HG02981 (cell line): ENCODE measurements around the gene ABCA13.

ENCODE experiments used
- ATAC-seq: cut with Tn5 transposase; IDR thresholded peaks from one replicate; pipeline ENCODE4 v1.9.1; 2021; ENCODE audit warnings: mild to moderate bottlenecking, moderate library complexity; ENCODE audit not compliant: unreplicated experiment

The ABCA13 gene

DNA sequence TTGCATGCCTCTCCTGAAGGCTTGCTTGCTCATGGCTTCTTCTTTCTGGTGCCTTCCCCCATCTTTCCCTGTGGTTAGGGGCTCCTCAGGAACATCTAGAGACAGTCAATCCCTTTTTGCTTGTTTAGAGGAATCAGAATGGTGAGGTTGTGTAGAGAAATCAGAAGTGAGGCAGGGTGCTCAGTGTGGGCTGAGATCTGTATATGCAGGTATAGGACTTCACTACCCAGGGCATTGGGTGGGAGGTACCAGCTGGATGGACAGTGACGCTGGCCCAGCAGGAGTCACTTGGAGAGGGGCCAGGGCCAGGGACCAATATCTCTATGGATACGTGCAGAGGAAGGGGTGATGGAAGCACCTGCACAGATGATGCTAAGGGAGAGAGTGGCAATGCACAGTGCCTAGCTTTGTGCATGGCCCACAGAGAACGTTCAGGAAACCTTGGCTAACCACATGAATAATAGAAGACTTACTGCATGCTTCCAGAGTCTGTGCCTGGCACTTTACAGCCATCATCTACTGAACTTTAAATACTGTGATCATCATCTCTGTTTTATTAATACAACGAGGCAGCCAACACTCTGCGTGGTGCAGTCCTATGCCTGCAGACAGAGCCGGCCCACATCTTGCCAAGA is 255.2 kb downstream of the ABCA13 start:
- ATAC-seq = no peak

DNA sequence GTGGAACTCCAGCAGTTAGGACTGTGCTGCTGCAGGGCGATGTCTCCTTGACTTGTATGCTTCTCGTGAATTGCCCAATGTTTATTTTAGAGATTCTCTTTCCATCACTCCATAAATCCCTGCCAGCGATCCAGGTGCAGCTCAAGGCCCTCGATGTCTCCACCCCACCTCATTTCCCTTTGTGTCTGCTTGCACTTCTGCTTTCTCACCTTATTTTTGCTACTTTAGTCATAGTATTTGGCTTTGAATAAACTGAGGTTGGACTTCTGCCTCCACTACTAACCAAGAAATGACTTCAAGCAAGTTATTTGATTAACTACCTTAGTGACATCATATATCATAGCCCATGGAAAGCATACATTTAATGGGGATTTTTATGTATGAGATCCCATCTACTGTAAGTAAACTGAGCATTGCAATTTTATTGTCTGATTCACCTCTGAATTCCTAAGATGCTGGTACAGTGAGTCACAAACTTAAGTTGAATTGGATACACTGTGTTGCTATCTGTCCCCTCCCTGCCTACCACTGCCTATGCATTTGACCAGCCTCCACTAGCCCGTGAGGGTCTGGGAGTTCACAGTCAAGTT is 255.8 kb downstream of the ABCA13 start:
- no peak for ATAC-seq

DNA sequence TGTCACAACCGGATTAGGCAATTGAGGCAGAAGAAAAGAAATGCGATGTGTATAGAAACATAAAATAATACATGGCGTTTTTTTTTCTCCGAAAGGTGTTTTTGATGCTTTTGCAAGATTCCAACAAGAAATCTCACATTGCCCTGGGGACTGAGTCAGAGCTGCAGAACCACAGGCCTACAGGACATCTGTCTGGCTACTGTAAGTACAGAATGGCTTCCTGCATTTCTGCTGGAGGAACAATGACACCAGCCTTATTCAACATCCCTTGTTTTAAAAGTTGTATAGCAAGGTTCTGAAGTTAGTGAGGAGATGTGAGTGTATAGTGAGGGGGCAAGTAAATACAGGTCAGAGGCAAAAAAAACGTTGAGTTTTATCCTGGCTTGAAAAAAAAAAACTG is 256.4 kb downstream of the ABCA13 start:
- ATAC-seq = no peak

DNA sequence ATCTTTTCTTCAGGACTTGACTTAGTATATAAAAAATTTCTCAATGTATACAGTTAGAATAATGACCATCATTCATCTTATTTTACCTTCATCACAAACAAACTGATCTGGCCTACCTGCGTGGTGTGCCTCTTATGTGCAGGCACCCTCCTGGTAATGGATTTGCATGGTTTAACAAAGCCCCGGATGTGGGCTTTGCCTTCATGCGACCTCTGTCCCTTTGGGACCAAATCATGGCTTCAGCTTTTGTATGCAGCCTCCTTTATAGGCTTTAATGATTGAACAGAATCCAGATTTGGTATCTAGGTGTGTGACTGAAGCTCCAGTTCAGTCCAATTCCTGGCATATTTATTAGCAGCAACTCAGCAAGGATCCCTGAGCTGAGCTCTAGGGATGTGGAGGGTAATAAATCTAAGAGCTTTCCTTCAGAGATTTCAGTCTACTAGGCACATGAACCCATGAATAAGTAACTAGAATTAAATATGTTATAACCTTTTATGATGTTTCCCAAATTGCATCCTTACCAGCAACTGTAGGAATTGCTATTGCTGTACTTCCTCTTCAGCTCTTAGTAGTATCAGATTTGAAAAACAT is 256.9 kb downstream of the ABCA13 start:
- ATAC-seq = no peak

DNA sequence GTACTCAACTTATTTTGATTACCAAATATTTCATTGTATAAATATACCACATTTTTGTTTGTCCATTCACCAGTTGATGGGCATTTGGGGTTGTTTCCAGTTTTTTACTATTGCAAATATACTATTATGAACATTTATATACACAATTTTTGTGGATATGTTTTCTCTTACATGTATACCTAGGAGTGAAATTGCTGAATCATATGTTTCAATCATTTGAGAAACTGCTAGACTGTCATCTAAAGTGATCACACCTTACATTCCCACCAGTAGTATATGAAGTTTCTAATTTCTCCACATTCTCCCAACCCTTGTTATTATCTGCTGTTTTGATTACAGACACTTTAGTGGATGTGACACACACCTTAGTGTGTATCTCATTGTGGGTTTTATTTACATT is 257.9 kb downstream of the ABCA13 start:
- no peak for ATAC-seq

DNA sequence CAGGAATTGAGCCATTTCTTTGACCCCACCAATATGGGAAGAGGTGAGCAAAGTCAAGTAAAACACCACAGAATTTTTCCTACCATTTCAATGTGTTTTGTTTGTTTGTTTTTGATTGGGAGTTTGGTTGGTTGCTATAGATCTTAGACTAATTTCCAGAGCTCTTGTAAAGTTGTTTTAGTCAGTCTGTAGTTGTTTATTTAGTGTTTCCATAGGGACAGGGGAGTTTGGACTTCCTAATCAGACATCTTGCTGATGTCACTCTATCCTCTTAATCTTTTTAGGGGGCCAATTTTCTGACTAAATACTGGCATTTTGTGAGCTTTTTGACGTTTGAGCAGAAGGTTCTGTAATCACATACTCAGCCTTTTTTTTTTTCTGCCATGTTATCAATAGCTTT is 266.9 kb downstream of the ABCA13 start:
- ATAC-seq = no peak

DNA sequence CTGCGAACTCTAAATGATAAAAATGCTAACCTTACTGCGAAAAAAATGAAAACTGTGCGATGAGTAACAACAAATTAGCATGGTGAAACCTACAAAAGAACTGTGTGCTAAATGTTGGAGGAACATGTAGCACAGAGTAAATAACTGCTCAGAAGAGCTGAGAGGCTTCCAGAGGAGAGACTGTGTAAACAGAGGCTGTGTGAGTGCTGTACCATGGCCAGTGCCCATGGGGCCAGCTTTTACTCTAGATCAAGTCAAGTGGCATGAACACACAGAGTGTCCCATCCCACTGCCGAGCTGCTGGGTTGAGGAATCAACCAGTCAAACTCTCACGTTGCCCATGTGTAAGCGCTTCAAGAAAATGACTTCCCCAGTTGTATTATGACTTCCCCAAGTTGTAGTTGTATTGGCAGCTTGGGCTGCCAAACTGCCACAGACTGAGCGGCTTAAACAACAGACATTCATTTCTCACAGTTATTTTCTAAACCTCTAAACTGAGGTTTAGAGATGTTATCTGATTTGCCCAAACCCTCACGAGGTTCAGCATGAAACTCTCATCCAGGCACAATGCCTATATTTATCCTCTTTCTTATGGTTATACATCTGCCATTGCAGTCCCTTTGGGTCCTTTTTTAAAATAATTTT is 270.7 kb downstream of the ABCA13 start:
- no peak for ATAC-seq

DNA sequence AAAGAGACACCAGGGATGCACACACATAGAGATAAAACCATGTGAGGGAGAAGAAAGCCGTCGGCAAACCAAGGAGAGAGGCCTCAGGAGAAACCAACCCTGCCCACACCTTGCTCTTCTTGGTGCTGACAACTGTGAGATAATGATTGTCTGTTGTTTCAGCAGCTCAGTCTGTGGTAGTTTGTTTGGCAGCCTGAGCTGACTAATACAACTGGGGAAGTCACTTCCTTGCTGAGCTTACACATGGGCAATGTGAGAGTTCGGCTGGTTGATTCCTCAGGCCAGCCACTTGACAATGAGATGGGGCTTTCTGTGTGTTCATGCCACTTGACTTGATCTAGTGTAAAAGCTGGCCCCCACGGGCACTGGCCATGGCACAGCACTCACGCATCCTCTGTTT is 271.8 kb downstream of the ABCA13 start:
- ATAC-seq = no peak

DNA sequence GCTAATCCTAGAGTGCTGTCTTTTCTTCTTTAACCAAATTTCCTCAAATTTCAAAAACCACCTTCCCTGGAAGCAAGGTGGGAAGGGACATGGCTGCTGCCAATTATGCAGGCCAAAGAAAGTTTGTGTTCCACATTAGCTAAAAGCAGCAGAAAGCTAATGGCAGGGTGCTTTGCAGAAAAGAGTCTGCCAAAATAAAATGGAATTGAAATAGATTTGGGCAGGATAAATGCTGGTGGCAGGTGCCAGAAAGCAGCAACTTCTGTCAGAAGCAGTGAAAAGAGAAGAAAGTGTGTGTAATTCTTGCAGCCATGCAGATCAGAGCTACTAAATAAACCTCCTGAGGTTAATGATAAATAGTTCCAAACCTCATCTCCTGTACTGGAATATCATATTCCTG is 275.5 kb downstream of the ABCA13 start:
- no peak for ATAC-seq

DNA sequence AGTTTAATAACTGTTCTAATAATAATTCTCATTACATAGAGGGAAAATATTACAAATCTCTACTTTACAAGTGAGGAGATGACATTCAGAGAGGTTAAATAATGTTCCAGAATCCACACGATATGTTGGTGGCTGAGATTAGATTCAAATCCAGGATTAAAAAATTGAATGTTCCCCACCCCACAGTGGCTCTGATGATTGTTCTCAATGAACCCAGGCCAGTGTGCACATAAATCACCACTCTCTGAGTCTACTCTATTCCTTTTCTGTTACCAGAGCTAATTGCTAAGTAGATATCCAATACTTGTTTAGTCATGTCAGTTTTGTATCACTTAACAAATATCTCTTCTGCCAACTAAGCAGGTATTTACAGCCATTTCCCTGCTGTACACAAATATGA is 281.0 kb downstream of the ABCA13 start:
- ATAC-seq = no peak

DNA sequence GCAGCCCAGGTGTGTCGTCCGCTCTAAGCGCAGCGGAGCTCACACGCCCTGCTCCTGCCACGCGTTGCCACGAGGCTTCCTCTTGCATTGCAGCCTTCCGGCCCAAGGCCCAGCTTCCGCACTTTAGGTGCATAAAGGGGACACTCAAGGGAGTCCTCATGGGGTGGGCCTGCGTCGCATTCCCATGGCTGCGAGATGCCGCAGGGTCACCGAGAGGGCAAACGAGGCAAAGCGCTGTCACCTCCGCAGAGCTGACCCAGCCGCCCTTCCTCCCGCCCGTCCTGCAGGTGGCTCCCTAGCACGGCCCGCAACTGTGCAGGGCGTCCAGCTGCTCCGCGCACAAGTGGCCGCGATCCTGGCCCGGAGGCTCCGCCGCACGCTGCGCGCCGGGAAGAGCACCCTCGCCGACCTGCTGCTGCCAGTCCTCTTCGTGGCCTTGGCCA is 283.5 kb downstream of the ABCA13 start:
- no peak for ATAC-seq

DNA sequence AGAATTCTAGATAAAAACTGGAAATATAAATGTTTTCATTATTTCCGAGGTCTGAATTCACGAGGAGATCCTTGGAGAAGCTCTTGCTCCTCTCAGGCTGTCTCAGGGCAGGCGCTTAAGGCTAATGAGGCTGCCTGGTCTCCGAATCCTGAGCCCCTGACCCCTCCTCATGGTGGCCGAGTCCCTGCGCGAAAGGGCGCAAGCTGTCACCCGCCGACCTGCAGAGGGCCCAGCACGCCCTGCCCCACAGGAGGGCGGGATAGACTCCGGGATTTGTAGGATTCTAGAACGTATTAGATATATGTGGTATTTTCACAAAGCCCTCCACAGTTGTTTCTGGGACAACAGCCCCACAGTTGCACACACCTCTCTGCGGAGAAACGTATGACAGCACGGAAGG is 284.1 kb downstream of the ABCA13 start:
- no peak for ATAC-seq

DNA sequence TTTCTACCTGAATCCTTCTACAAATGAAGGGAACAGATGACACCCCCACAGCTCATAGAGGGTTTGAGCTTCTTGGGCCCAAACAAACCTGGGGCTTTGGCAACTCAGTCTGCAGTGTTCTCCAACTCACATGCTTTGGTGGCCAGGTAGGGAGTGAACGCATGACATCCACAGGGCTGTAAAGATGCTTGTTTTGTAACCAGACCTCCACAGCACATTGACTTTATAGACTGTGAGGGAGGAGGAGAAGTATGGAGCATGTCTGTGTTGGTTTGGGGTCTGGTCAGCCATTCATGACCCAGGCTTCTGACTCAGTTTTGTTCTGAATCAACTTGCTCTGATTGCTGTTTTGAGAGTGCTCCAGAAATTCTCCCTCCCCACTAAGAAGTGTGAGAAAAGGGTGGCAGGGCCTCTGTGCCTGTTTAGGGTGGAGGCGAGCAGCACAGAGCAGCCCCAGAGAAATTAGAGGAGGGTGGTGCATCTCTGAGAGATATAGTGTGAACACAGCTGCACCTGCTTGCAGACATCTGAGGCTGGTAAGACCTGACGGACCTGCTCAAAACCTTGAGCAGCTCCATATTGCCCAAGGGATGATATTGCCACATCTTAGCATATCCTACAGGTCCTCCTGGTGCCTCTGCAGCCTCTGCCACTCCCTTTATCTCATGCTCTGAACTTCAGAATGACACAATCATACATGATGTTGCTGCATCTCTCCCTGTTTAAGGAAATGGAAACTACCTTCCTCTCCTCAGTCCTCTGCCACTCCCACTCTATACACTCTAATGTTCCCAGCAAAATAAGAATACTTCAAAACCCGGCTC is 287.7 kb downstream of the ABCA13 start:
- no peak for ATAC-seq

DNA sequence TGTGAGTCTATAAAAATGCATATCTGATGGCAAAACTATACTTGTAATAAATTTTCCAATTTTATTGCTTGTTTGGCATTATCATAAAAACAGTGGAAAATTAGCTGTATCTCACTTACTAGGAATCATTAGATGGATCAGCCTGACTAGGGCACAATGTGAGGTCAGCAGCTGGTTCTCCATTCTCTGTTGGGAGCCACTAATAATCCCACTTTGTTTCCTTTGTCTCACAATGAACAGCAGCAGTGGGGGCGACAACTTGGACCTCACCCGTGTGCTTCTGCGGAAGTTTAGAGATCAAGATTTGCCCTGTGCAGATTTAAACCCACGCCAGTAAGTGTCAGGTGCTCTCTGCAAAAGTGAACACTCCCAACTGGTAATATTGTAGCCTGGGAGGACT is 295.5 kb downstream of the ABCA13 start:
- ATAC-seq = no peak

DNA sequence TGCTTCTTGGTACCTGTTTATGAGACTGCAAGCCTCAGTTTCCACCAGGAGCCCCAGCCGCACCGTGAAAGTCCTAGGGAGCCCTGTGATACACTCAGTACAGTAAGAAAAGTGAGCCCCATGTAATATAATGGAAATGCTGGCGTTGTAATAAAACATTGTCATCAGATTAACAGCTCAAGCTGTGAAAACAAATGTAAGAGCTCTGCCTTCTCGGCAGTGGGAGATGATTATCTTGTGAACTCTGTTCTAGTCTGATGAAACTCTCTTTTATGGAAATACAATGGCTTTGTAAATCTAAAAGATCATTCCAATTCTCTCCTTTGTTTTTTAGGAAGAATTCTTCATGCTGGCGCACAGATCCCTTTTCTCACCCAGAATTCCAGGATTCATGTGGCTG is 299.9 kb downstream of the ABCA13 start:
- ATAC-seq = no peak

DNA sequence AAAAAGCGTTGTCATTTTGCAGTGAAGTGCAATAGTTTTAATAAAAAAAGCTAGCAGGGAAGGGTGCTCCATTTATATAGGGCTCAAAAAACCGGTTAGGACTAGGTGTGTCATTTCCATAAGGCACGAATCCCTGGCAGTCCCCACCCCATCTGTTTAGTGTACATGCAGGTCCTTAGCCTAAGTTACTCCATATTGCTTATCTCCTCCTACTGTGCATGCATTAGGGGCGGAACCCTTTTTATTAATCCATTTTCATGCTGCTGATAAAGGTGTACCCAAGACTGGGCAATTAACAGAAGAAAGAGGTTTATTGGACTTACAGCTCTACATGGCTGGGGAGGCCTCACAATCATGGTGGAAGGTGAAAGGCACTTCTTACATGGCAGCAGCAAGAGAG is 301.4 kb downstream of the ABCA13 start:
- ATAC-seq = no peak

DNA sequence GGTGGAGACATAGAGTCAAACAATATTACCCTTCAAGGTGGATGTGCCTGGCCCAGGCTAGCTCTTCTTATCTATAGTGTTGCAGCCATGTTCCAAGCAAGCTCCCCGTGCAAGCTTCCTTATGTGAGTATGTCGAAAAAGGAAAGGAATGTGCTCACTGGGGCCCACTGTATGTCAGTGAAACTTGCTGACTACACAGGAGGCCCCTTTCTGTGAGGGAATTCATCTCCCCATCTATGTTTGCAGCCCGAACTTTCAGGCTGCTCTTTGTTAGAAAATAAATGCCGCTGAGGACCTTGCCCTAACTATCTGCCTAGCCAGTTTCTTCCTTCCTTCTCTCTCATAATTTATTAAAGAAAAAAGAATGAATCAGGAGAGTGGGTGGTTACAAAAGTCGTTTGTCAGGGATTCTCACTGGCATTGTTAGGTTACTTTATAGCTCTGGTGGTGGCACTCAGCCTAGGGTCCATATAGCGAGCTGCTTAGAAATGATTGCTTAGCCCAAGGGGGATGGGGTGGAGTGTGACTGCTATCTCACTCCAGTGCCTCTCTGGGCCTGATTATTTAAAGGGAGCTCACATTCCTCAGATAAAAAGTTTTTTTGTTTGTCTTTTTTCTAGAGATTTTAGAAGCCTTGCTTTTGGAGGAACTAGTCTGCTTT is 302.1 kb downstream of the ABCA13 start:
- ATAC-seq = no peak

DNA sequence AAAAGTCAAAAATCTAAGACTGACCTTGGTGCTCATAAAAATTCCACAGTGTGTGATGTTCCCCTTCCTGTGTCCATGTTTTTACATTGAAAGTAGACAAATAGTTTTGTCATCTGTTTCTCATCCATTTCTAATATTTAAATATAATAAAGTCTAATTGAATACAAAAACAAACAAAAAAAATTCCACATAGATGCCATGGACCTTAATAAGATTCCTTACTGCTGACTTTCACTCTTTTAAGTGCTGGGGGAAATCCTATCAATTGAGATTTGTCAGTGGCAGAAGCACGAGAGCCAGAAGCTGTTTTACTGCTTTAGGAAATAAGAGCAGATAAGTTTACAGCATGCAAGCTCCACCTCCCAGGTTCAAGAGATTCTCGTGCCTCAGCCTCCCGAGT is 310.0 kb downstream of the ABCA13 start:
- ATAC-seq = no peak

DNA sequence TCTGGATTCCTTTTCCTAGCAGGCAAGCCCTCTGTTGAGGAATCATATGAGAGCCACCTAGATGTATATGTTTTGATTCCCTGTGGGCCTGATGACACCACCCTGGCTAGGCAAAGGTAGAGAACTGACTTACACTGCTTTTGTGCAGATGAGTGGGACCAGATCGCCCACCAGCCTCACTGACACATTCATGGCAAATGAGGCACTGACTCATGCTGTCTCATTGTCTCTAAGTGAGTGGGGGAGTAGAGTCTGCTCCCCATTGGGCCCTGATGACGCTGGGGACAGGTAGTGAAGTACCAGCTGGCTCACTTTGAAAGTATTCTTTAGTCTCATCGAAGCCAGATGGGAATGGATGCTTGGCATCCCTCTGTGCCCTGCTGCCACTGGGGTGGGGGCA is 326.3 kb downstream of the ABCA13 start:
- no peak for ATAC-seq

DNA sequence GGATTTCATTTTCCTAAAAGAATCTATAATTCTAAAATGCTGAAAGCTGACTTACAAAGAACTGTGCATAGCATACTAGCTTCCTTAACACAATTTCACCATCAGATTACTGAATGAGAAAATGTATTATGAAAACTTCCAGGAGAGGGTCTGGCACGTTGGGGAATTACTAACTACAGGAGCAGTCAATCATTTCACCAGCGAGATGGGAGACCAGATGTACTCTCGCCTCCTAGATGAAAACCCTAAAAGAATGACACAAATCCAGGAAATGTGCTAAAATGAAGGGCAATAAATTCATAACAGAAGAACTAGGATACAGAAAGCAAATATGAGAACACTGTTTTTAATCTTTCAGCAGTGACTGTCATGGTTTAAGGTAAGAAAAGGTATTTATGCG is 330.8 kb downstream of the ABCA13 start:
- ATAC-seq = no peak

DNA sequence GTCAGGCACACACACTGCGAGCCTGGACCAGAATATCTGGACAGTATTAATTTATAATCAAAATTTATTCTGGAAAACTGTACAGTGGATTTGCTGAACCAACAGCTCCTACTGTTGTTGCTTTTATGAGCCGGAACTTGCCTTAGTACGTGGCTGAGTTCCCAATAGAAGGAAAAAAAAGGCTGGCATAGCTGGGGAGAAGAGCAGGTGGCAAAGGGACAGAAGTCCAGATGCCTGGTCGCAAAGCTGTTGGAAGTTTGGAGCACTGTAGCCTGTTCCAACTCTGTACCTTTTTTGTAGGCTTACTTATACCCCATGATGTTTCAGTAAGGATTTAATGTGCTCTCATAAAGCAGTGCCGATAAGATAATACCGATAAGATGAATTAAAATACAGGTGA is 333.8 kb downstream of the ABCA13 start:
- ATAC-seq = no peak
